ENCODE data around the gene HARS1.
A peak's percentile ranks its signal among the peaks of the same experiment; 100 is the strongest.
"Not testable (repeated sequence)": the region's sequence is repeated elsewhere in the genome, so short reads cannot be mapped to it uniquely, and the experiment has no call there.

Gene HARS1, protein sequence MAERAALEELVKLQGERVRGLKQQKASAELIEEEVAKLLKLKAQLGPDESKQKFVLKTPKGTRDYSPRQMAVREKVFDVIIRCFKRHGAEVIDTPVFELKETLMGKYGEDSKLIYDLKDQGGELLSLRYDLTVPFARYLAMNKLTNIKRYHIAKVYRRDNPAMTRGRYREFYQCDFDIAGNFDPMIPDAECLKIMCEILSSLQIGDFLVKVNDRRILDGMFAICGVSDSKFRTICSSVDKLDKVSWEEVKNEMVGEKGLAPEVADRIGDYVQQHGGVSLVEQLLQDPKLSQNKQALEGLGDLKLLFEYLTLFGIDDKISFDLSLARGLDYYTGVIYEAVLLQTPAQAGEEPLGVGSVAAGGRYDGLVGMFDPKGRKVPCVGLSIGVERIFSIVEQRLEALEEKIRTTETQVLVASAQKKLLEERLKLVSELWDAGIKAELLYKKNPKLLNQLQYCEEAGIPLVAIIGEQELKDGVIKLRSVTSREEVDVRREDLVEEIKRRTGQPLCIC

DNA sequence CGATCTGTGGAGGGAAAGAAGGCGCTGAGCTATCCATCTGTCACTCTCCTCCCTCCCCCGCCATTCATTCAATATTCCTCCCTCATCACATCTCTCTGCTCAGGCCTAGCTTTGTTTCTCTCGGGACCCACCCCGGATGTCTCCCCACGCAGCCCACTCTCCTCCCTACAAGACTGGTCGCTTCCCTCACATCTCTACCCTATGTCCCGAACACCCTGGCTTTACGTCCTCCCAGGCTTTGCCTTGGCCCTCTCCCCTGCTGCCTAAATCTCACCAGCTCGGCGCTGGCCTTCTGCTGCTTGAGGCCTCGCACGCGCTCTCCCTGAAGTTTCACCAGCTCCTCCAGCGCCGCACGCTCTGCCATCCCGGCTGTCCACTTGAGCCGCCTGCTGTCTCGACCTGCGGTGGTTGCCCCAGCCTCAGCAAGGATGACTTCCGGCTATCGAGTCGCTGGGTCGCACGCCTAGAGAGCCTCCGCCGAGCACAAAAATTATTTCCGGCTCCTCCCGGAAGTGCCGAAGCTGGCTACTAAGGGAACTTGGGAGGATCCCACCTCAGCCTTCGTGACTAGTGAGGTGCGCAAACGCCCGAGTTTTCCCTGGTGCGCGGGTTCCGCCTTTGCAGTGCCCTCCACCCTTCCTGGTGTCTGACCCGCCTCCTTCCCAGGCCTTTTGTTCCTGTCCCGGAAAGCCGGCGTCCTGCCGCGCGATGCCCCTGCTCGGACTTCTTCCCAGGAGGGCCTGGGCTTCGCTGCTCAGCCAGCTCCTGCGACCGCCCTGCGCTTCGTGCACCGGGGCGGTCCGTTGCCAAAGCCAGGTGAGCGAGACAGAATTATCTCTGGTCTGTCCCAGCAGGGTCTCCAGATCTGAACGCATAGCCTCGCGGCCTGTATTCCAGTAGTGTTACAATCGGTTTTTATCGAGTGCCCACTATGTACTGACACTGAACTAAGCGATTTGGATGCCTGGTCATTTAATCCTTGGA is at the start of gene HARS1, which contains the start of gene HARS2:
HARS1 (minus strand) TSS at position 430 of the 984 bp plus-strand sequence; CDS start at position 364, 66 bp downstream.
HARS2 (plus strand) TSS at position 515 of the 984 bp plus-strand sequence; CDS start at position 709, 194 bp downstream.
- DNase-seq (ENCODE audit: low spot score) (peak; percentile 89), FAIRE-seq (no peak)

DNA sequence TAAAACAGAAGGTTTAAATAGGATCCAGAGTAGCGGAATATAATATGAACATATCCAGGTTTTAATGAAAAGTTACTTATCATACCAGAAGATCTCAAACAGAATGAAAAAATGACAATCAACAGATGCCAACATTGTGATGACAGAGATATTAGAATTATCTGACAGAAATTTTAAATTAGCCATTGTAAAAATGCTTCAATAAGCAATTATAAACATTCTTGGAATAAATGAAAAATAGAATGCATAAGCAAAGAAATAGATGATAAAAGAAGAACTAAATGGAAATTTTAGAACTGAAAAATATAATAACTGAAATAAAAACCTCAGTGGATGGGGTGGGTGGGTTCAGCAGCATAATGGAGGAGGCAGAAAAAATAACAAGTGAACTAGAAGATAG is 46.3 kb upstream of the HARS1 start:
- DNase-seq (ENCODE audit: low spot score) (no peak), FAIRE-seq (no peak)

DNA sequence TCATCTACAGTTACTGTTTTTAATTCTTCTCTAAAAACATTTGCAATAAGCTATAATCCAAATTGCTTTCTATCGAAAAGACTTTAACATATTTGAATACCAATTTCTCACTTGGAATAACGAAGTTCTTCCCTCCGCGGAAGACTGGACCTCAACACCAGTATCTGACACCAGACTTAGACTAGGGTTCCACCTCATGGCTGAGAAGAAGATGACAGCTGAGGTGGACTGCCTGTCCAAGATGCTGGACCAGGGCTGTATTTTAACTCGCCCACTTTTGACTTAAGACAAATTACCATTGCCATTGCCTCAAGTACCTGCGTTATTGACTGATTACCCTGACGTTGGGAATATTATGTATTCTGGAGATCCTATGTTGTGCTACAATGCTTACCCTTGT is 43.2 kb upstream of the HARS1 start:
- no peak for FAIRE-seq
- DNase-seq (ENCODE audit: low spot score), result no peak

DNA sequence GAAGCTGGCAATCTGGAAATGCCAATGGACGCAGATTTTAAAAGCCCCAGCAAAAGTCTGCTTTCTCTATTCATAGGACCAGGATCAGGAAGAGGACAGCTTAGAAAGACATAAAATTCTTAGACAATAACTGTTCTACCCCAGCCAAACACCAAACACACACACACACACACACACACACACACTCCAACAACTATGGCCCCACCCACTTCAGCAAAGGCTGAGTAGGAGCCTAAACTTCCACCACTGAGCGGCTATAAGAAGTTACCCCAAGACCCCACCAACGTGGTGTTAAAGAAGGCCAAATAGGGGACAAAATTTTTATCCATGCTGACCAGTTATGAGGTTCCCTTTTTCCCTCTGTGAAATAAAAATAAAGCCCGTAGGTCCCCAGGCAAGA is 41.9 kb upstream of the HARS1 start:
- DNase-seq (ENCODE audit: low spot score) (no peak), FAIRE-seq (no peak)

DNA sequence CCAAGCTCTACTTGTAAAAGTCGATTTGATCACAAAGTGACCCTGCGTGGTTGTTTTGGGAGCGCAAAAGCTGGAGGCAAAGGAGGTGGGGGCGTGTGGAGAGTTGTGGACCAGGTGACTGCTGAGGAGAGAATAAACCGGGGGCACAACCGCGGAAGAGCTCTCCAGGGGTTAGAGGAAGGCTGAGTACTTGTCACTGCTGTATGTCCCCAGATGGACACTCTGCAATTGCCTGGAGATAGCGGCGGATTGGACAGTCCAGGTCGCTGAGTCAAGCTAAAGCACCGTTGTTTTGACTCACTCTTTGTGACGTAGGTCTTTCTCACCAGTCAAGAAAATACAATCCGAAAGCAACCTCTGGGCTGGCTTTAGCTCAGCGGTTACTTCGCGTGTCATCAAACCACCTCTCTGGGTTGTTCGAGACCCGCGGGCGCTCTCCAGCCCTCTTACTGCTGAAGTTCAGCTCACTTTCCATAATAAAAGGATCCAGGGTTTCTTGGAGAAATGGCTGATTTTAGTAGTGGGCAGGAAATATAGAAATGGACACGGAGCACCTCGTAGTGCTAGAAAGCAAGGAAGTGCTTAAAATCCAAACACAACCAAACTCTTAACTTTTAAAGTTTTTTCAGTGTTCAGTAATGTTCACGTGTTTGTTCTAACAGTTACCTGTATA is 34.8 kb upstream of the HARS1 start:
- no peak for FAIRE-seq
- peak; percentile 66 for DNase-seq (ENCODE audit: low spot score)

DNA sequence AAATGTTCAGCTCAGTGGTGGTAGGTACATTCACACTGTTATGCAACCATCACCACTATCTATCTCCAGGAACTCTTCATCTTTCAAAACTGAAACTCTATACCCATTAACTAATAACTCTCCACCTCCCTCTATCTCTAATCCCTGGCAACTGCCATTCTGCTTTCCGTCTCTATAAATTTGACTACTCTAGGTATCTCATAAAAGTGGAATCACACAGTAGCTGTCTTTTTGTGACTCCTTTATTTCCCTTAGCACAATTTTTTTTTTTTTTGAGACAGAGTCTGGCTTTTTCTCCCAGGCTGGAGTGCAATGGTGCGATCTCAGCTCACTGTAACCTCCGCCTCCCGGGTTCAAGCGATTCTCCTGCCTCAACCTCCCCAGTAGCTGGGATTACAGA is 30.2 kb upstream of the HARS1 start:
- DNase-seq (ENCODE audit: low spot score); FAIRE-seq: not testable (repeated sequence)

DNA sequence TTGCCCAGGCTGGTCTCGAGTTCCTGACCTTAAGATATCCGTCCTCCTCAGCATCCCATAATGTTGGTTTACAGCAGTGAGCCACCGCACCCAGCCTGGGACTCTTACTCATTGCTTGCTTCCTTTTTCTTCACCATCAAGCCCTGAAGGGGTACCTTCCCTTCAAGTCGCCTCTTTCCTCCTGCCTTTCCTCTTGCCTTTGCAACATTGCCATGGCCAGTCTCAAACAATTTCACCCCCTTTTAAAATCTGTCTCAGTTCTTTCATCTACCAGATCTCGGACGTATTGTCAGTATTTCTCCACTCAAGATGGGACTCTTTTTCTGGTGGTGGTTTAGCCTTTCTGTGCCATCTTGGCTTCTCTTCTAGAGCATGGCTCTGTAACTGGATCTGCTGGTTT is 29.6 kb upstream of the HARS1 start:
- DNase-seq (ENCODE audit: low spot score); FAIRE-seq: not testable (repeated sequence)

DNA sequence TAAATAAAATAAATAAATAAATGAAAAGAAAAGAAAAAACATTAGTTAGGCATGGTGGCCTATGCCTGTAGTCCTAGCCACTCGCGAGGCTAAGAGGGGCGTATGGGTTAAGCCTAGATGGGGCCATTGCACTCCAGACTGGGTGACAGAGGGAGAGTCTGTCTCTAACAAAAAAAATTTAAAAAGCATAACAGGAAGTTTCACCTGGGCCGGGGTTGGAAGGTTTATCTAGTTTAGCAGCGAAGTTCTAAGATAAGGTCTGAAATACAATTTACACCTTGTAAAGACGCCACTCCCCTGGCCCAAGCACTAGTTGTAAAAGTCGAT is 27.1 kb upstream of the HARS1 start:
- no peak for DNase-seq (ENCODE audit: low spot score)
- no peak for FAIRE-seq

DNA sequence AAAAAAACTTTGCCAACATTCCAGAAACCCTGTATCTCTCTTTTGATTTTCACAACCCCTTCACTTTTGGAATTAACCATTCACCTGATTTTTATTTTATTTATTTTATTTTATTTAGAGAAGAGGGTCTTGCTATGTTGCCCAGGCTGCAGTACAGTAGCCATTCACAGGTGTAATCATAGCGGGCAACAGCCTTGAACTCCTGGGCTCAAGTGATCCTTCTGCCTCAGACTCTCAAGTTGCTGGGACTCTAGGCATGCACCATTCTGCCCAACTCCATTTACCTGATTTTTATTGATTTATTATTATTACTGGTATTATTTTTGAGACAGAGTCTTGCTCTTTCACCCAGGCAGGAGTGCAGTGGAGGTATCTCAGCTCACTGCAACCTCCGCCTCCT is 25.1 kb upstream of the HARS1 start:
- not testable (repeated sequence) for DNase-seq (ENCODE audit: low spot score); FAIRE-seq

DNA sequence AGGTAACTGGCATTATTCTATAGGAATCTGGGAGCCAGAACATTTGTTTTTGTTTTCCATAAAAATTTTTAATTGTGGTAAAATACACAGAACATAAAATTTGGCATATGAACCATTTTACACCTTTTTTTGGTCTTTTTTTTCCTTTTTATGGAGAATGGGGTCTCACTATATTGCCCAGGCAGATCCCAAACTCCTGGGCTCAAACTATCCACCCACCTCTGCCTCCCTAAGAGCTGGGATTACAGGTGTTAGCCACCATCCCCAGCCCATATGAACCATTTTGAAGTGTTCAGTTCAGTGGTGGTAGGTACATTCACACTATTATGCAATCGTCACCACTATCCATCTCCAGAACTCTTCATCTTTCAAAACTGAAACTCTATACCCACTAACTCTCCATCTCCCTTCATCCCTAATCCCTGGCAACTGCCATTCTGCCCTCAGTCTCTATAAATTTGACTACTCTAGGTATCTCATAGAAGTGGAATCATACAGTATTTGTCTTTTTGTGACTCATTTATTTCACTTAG is 22.5 kb upstream of the HARS1 start:
- FAIRE-seq (no peak), DNase-seq (ENCODE audit: low spot score) (no peak)

DNA sequence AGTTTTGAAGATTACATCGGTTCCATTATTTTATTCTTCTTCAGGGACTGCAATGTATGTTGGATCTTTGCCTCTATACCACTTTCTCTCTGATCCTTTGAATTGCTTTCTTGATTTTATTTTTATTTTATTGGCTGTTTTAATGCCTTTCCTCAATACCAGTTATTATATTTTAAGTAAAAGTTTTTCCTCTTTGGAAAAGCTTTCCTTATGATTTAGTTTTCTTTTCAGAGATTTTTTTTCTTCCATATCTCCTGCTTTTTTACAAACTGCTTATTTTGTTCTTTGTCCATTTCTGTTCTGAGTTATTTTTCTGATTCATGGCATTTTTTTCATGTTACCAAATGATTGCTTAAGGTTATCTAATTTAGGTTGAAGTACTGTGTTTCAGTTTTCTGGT is 20.6 kb upstream of the HARS1 start:
- no peak for DNase-seq (ENCODE audit: low spot score)
- FAIRE-seq, result no peak

DNA sequence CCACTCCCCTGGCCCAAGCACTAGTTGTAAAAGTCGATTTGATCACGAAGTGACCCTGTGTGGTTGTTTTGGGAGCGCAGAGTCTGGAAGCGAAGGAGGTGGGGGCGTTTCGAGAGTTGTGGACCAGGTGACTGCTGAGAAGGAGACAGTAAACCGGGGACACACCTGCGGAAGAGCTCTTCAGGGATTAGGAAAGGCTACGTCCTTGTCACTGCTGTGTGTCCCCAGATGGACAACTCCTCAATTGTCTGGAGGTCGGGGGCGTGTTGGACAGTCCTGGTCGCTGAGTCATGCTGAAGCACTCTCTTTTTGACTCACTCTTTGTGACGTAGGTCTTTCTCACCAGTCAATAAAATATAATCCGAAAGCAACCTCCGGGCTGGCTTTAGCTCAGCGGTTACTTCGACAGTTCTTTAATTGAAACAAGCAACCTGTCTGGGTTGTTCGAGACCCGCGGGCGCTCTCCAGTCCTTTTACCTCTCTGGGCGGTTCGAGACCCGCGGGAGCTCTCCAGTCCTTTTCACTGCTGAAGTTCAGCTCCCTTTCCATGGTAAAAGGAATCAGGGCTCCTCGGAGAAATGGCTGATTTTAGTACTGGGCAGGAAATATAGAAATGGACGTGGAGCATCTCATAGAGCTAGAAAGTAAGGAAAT is 19.9 kb upstream of the HARS1 start:
- no peak for FAIRE-seq
- peak; percentile 71 for DNase-seq (ENCODE audit: low spot score)

DNA sequence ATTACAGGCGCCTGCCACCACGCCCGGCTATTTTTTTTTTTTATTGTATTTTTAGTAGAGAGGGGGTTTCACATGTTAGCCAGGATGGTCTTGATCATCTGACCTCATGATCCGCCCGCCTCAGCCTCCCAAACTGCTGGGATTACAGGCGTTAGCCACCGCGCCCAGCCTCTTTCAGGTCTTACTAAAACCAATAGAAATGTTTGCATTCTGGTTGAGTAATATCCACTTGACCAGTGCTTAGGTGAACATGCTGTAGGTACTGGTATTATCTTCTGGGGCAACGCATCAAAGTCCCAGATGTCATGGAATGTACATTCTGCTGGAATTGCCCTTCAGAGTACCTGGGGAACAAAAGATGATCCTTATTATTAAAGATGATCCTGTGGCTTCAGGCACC is 17.6 kb upstream of the HARS1 start:
- not testable (repeated sequence) for FAIRE-seq; DNase-seq (ENCODE audit: low spot score)

DNA sequence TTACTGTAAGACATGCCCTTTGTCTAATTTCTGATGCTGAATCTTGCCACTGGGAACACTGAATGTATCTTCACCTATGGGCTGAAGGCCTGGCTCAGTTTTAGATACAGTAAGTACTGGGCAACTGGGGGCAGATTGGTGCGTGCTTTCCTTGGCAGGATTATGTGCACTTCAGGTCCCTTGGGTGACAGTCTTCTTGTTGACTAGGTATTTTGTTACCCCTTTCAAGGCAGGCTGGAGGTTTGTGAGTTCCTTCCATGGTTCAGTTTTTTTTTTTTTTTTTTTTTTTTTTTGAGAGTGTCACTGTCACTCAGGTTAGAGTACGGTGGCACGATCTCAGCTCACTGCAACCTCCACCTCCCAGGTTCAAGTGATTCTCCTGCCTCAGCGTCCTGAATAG is 16.6 kb upstream of the HARS1 start:
- FAIRE-seq (no peak), DNase-seq (ENCODE audit: low spot score) (no peak)

DNA sequence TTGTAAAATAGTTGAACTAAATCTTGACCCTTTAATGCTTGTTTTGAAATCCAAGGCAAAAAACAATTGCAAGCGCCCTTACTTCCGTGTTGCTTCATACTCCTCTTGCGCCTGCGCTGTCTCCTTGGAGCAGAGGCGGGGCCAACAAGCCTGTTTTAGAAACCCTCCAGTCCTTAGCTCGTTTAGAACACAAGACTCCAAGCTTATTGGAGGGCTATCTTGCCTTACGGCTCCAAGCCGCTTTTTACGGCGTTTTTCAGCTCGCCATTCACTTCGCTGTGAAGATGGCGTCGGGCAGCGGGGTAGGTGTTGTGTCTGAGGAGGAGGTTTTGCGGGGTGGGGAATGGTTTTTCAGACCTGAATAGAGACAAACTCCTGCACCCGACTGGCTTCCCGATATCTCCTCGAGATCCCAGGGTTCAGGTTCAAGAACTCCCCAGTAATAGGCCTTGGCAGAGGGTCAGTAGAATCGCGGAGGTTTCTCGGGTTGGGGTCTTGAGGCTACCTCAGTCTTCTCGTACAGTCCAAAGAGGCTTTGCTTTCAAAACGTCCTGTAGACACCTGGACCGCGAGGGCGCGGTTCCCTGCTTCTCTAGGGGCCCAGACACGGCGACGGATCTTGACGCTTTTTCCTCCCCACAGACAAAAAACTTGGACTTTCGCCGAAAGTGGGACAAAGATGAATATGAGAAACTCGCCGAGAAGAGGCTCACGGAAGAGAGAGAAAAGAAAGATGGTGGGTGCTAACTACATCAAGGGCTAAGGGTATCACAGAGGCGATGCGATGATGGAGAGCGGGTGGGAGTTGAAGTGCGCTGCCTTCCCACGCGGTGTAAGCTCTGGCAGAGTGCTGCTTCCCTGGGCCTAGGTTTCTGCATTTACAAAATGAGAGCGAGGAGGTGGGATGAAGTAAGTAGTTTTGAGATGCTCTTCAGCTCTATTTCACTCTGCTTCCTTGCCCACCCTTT is 9.3 kb upstream of the HARS1 start, which contains the start of gene ZMAT2:
ZMAT2 (plus strand) TSS at position 271 of the 968 bp plus-strand sequence; CDS start at position 285, 14 bp downstream.
- peak; percentile 90 for DNase-seq (ENCODE audit: low spot score)
- FAIRE-seq, result no peak

DNA sequence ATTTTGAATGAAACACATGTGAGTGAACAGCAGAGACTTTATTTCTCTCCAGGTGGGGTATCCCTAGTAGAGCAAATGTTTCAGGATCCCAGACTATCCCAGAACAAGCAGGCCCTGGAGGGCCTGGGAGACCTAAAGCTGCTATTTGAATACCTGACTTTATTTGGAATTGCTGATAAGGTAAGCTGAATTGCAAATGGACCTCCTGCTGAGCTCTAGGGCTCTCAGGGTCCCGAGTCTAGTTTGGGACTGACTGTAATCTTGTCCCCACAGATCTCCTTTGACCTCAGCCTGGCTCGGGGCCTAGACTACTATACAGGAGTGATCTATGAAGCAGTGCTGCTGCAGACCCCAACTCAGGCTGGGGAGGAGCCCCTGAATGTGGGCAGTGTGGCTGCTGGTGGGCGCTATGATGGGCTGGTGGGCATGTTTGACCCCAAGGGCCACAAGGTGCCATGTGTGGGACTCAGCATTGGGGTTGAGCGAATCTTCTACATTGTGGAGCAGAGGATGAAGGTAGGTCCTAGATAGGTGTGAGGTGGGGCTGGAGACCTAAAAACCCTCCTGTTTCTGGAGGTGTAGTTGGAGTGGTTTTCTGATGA is 5.8 kb upstream of the HARS1 start:
- DNase-seq (ENCODE audit: low spot score), result no peak
- FAIRE-seq, result no peak

DNA sequence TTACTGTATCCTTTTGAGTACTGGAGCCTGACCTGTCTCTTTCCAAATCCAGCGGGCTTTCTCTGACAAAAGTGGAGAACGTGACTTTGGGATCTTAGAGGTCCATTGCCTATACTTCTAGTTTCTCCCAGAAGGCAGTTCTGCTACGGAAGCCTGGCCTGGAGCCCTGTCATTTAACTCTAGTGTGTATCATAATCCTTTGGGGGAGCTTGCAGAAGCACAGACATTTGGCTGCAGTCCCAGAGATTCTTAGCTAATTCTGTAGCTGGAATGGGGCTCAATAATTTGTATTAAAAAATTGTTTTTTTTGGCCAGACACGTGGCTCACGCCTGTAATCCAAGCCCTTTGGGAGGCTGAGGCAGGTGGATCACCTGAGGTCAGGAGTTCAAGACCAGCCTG is 3.1 kb upstream of the HARS1 start:
- FAIRE-seq (no peak), DNase-seq (ENCODE audit: low spot score) (no peak)

DNA sequence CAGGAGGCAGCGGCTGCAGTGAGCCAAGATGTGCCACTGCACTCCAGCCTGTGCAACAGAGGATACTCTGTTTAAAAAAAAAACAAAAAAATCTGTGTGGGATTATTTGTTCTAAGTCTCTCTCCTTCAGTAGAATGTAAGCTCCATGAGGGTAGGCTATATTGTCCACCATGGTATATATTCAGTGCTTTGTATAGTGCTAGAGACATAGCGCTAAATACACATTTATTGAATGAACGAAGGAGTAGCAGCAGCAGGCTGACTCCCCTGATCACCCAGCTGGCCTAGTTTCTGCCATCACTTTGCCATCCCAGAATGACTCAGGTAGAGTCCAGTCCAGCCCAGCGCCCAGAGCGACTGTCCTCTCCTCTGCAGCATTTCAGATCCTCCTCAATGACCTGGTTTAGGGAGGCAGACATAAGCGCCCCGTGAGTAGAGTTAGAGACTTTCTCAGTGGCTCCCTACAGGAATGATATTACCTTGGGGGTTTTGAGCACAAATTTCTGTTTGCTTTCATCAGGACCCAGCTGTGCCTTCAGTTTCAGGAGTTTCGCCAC is 716 bp downstream of the HARS1 start:
- FAIRE-seq, result no peak
- DNase-seq (ENCODE audit: low spot score), result no peak

DNA sequence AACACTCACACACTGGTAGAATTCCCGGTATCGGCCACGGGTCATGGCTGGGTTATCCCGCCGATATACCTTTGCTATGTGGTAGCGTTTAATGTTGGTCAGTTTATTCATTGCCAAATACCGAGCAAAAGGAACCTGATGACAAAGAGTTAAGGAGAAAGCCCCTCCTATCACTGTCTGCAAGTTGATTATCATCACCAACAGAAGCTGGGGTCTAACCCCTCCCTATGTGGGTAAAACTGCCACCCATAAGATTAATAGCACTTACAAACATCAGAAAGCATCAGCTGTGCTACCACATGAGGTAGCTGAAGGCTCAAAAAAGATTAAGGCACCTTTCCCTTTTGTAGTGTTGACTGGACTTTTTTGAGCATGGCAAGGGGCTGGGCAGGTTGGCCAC is 12.2 kb downstream of the HARS1 start:
- FAIRE-seq (no peak), DNase-seq (ENCODE audit: low spot score) (no peak)

Data from urothelium cell line (cell line).